Right ventricle myocardium superior (tissue), 1 donor: ENCODE data around the gene SIRT1. TPM values are rescaled to one million over a fixed set of nuclear protein-coding genes. Genes with fewer than 3 reads are reported as not detected.
"Not testable (repeated sequence)": the region's sequence is repeated elsewhere in the genome, so short reads cannot be mapped to it uniquely, and the experiment has no call there.

Source experiments
- ATAC-seq: fragments of 200-7000 bp; cut with Tn5 transposase; one replicate; pipeline ENCODE4 v1.9.1; 2020; ENCODE audit warnings: mild to moderate bottlenecking; ENCODE audit not compliant: poor library complexity
- DNase-seq: peaks from one replicate; pipeline ENCODE4 v3.0.0-alpha.2; 2020
- intact Hi-C: fragments of 100-400 bp; cut with DNase I; formaldehyde crosslinking; loops from one replicate; pipeline ENCODE4 v1.11.2; 2022
- total RNA-seq: library from RNA; stranded (reverse); fragmentation: NEBNext Ultra II Directional; extraction: Animal tissue kit (Norgen Biotek cat#: 25700); gene quantifications from one replicate; pipeline ENCODE4 v1.2.1, GENCODE V29; 2021
- donor health status: DM: no; HTN: yes; CAD: no; lungs with severe emphysema.

Gene SIRT1
- total RNA-seq, 1 donor from 2014 or later, result 11.7 TPM

DNA sequence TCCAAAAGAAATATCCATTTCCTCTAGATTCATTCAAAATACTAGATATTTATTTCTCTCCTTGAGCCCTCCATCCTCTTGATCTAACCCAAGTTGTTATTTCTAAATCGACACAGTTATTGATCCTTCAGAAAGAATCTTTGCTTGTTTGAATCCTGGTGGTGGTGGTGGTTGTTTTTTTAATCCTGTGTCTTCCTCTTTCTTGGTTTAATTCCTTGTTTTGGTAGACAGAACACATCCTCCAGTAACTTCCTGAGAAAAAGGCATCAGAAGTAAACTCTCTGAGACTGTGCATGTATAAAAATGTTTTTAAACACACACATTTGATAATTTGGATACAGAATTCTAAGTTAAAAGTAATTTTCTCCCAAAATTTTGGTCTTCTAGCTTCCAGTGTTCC, 49.9 kb downstream of the SIRT1 start:
- ATAC-seq (no peak), DNase-seq (no peak)
- intact Hi-C loops, result no loop called here

DNA sequence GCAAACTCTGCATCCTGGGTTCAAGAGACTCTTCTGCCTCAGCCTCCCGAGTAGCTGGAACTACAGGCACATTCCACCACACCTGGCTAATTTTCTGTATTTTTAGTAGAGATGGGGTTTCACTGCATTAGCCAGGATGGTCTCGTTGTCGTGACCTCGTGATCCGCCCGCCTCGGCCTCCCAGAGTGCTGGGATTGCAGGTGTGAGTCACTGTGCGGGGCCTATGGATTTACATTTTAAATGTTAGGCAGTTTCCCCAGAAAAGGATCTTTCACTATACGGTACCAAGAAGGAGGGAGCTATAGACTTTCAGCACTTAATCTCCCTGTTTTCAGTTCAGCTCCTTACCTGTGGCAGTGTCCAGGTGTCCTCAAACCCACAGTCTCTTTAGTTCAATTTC, 50.8 kb downstream of the SIRT1 start:
- intact Hi-C loops, result no loop called here
- ATAC-seq (no peak), DNase-seq (no peak)

DNA sequence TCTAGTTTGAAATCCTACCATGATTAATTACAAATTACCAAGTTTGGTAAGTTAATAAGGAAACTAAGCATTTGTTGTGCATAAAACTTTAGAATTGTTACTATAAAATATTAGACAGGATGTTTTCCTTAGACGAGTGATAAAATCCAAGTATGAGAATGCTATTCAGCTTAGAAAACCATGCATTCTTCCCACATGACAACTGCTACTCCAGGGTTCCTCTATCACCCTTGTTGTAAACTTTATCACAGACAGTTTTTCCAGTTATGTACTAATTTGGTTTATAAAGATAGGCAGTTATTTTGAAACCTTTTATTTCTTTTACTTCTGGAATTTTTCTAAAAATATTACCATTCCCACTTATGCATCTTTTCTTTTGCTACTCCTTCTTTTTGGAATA, 52.0 kb downstream of the SIRT1 start:
- DNase-seq (no peak), ATAC-seq (no peak)
- intact Hi-C loops, result no loop called here

DNA sequence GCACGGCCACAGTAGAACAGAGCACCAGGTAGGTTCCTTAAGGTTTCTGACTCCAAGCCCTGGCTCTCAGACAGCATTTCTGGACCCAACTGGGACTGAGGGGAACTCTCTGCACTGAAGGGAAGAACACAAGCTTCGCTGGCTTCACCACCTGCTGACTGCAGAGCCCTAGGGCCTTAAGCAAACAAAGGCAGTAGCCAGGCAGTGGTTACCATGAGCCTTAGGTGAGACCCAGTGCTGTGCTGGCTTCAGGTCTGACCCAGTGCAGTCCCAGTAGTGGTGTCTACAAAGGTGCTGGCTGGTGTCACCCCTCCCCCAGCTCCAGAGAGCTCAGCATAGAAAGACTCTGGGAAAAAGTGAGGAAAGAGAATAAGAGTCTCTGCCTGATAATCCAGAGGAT, 59.5 kb downstream of the SIRT1 start:
- DNase-seq (no peak), ATAC-seq (no peak)
- intact Hi-C loops, result no loop called here

DNA sequence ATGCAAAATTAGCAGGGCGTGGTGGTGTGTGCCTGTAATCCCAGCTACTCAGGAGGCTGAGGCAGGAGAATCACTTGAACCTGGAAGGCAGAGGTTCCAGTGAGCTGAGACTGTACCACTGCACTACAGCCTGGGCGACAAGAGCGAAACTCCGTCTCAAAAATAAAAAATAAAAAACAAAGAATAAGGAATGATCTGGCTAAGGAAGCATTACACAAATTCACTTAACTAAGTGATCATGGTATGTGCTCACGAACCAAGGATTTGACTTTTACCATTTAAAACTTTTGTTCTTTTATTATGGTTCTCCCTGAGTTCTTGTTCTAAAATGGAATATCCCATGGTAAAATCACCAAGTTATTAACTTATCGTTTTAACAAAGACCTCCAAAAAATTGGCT, 71.2 kb downstream of the SIRT1 start:
- no peak for ATAC-seq
- no peak for DNase-seq
- intact Hi-C loops, result no loop called here

DNA sequence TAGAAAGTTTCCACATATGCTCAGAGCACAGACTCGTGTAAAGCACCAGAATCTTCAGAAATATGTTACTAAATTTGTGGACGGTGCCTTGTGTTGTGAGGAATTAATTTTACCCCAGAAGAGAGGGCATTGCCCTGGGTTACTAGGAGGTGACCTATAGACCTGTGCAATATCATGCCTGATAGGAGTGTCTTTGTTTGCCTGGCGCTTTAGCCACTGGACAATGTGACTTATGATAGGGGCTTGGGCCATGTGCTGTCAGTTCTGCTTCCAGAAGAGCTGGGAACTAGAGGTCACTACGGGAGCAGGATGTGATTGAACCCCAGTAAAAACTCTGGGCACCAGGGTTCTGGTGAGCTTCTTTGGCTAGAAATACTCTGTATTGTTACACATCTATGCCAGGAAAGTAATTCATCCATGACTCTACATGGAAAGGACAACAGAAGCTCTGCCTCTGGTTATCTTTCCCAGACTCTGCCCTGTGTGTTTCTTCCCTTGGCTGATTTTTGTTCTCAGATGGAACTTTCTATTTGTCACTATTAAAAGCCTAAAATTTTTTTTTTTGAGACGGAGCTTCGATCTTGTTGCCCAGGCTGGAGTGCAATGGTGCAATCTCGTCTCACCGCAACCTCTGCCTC, 75.5 kb downstream of the SIRT1 start:
- ATAC-seq (no peak), DNase-seq (no peak)
- intact Hi-C loops, result no loop called here

DNA sequence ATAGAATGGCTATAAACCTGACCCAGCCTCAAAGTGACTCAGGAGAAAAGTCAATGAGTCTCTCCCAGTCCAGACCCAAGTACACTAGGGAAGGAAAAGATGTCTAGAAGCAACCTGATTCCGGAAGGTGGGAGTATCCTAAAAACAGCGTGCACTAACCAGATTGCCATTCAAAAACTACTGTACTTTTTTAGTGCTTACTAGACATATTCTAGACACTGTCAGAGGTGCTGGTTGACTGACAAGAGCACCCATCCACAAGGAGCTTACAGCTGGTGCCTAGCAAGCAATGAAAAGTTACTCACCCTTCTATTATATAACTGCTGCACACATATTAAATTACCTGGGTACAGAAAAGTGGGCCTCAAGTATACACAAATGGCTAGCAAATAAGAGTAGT, 81.0 kb downstream of the SIRT1 start:
- intact Hi-C loops, result no loop called here
- DNase-seq (no peak), ATAC-seq (no peak)

DNA sequence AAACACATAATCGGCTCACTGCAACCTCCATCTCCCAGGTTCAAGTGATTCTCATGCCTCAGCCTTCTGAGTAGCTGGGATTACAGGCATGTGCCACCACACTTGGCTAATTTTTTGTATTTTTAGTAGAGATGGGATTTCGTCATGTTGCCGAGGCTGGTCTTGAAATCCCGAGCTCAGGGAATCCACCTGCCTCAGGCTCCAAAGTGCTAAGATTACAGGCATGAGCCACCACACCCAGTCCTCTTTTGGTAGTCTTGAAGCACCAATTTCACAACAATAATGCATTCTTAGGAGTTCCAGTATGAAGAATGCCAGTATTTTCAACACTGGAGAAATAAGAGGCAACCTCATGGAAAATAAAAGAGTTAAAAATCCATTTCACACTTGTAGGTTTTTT, 81.6 kb downstream of the SIRT1 start:
- ATAC-seq, intact Hi-C loops, DNase-seq: not testable (repeated sequence)

Other genes with a start within 250 kb of the SIRT1 start
- 129 TPM for gene CTNNA3, start 188.5 kb upstream of the SIRT1 start, total RNA-seq
- 5.4 TPM for gene DNAJC12, start 46.5 kb upstream of the SIRT1 start, total RNA-seq
- 24.1 TPM for gene HERC4, start 190.6 kb downstream of the SIRT1 start, total RNA-seq
- 92.0 TPM for gene MYPN, start 224.8 kb downstream of the SIRT1 start, total RNA-seq